ENCODE data around the gene PLCH1. TPM values are rescaled to one million over a fixed set of nuclear protein-coding genes. Genes with fewer than 3 reads are reported as not detected.

Gene PLCH1
- total and polyA plus RNA-seq, 4 donors: 0.03 to 1.0 (median 0.22) TPM

GRCh38 chr3:155604967-155605366, 139.9 kb downstream of the PLCH1 start:
- Histone ChIP-seq H3K27me3 (ENCODE audit: control insufficient read depth in 4 of 4, insufficient read depth in 4 of 4, low read length in 3 of 4) (no peaks in the 10 kb centered on the region), H3K27ac (ENCODE audit: low read depth in 1 of 2, low read length in 2 of 2) (peak overlapping the region in 1 of 2 donors; percentile 7), H3K36me3 (ENCODE audit: control insufficient read depth in 4 of 4, insufficient read depth in 3 of 4, low read depth in 1 of 4, low read length in 3 of 4) (no peaks in the 10 kb centered on the region), H3K9me3 (ENCODE audit: control insufficient read depth in 4 of 4, low read length in 3 of 4) (no peaks in the 10 kb centered on the region), H3K4me1 (ENCODE audit: control insufficient read depth in 4 of 4, insufficient read depth in 4 of 4, low read length in 3 of 4) (peaks cover 0 to 13% (median 4%) of the 10 kb centered on the region in 4 donors), H3K9ac (ENCODE audit: low read depth in 1 of 2, low read length in 2 of 2) (no peak overlapping the region), H3K4me3 (ENCODE audit: low read depth in 1 of 3, low read length in 3 of 3) (peak overlapping the region in 1 of 3 donors; percentile 13)
- no peak for TF ChIP-seq FOXA2 (IDR thresholded peaks at IDR 0.05)
- no peak for TF ChIP-seq YY1 (IDR thresholded peaks at IDR 0.05)
- WGBS: 77% methylated on average over 5 of the region's 5 CpGs
- no peak for DNase-seq (ENCODE audit: low spot score)

- no peaks in the 10 kb centered on the region for H3K27me3 ChIP-seq (ENCODE audit: control insufficient read depth in 4 of 4, insufficient read depth in 4 of 4, low read length in 3 of 4)
- no peak overlapping the region for H3K27ac ChIP-seq (ENCODE audit: low read depth in 1 of 2, low read length in 2 of 2)
- no peak overlapping the region for H3K9ac ChIP-seq (ENCODE audit: low read depth in 1 of 2, low read length in 2 of 2)
- DNase-seq (ENCODE audit: low spot score): no peak
- no peak overlapping the region for H3K4me3 ChIP-seq (ENCODE audit: low read depth in 1 of 3, low read length in 3 of 3)
- H3K4me1 ChIP-seq (ENCODE audit: control insufficient read depth in 4 of 4, insufficient read depth in 4 of 4, low read length in 3 of 4): peaks cover 0 to 13% (median 4%) of the 10 kb centered on the region in 4 donors
- H3K36me3 ChIP-seq (ENCODE audit: control insufficient read depth in 4 of 4, insufficient read depth in 3 of 4, low read depth in 1 of 4, low read length in 3 of 4): no peaks in the 10 kb centered on the region
- no peaks in the 10 kb centered on the region for H3K9me3 ChIP-seq (ENCODE audit: control insufficient read depth in 4 of 4, low read length in 3 of 4)
- no peak for TF ChIP-seq ZBTB33 (IDR thresholded peaks at IDR 0.05)
- TF ChIP-seq FOXA2 (IDR thresholded peaks at IDR 0.05): no peak
- TF ChIP-seq YY1 (IDR thresholded peaks at IDR 0.05): no peak
- WGBS: 89% methylated on average over 2 of the region's 2 CpGs
These were observed 140.7 kb downstream of the PLCH1 start for GRCh38 chr3:155604126-155604525.

- no peak overlapping the region for H3K9ac ChIP-seq (ENCODE audit: low read depth in 1 of 2, low read length in 2 of 2)
- H3K27ac ChIP-seq (ENCODE audit: low read depth in 1 of 2, low read length in 2 of 2): no peak overlapping the region
- H3K4me1 ChIP-seq (ENCODE audit: control insufficient read depth in 4 of 4, insufficient read depth in 4 of 4, low read length in 3 of 4): peaks cover 0 to 13% (median 4%) of the 10 kb centered on the region in 4 donors
- DNase-seq (ENCODE audit: low spot score): no peak
- TF ChIP-seq, protein P1, sequence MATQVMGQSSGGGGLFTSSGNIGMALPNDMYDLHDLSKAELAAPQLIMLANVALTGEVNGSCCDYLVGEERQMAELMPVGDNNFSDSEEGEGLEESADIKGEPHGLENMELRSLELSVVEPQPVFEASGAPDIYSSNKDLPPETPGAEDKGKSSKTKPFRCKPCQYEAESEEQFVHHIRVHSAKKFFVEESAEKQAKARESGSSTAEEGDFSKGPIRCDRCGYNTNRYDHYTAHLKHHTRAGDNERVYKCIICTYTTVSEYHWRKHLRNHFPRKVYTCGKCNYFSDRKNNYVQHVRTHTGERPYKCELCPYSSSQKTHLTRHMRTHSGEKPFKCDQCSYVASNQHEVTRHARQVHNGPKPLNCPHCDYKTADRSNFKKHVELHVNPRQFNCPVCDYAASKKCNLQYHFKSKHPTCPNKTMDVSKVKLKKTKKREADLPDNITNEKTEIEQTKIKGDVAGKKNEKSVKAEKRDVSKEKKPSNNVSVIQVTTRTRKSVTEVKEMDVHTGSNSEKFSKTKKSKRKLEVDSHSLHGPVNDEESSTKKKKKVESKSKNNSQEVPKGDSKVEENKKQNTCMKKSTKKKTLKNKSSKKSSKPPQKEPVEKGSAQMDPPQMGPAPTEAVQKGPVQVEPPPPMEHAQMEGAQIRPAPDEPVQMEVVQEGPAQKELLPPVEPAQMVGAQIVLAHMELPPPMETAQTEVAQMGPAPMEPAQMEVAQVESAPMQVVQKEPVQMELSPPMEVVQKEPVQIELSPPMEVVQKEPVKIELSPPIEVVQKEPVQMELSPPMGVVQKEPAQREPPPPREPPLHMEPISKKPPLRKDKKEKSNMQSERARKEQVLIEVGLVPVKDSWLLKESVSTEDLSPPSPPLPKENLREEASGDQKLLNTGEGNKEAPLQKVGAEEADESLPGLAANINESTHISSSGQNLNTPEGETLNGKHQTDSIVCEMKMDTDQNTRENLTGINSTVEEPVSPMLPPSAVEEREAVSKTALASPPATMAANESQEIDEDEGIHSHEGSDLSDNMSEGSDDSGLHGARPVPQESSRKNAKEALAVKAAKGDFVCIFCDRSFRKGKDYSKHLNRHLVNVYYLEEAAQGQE (IDR thresholded peaks at IDR 0.05): no peak
- TF ChIP-seq TAF1 (conservative IDR thresholded peaks at IDR 0.05) (no peak), MAX (IDR thresholded peaks at IDR 0.05) (no peak), NR2F2 (IDR thresholded peaks at IDR 0.05) (no peak), ZBTB33 (IDR thresholded peaks at IDR 0.05) (no peak)
- no peak overlapping the region for H3K4me3 ChIP-seq (ENCODE audit: low read depth in 1 of 3, low read length in 3 of 3)
- no peaks in the 10 kb centered on the region for H3K27me3 ChIP-seq (ENCODE audit: control insufficient read depth in 4 of 4, insufficient read depth in 4 of 4, low read length in 3 of 4)
- H3K9me3 ChIP-seq (ENCODE audit: control insufficient read depth in 4 of 4, low read length in 3 of 4): no peaks in the 10 kb centered on the region
- no peaks in the 10 kb centered on the region for H3K36me3 ChIP-seq (ENCODE audit: control insufficient read depth in 4 of 4, insufficient read depth in 3 of 4, low read depth in 1 of 4, low read length in 3 of 4)
These were observed 141.6 kb downstream of the PLCH1 start for GRCh38 chr3:155603302-155603701.
